ENCODE results near the gene HAPLN1. TPM values are rescaled to one million over a fixed set of nuclear protein-coding genes. Genes with fewer than 3 reads are reported as not detected.

The HAPLN1 gene
- total RNA-seq, 6 experiments from 2014 or later: 10.2 to 118 (median 112) TPM

DNA sequence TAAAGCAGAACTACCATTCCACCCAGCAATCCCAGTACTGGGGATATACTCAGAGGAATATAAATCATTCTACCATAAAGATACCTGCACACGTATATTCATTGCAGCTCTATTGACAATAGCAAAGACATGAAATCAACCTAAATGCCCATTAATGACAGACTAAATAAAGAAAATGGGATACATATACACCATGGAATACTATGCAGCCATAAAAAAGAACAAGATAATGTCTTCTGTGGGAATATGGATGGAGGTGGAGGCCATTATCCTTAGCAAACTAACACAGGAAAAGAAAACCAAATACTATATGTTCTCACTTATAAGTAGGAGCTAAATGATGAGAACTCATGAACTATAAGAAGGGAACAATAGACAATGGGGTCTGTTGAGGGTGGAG lies 12.5 kb downstream of the HAPLN1 start:
- TF ChIP-seq, protein P1, sequence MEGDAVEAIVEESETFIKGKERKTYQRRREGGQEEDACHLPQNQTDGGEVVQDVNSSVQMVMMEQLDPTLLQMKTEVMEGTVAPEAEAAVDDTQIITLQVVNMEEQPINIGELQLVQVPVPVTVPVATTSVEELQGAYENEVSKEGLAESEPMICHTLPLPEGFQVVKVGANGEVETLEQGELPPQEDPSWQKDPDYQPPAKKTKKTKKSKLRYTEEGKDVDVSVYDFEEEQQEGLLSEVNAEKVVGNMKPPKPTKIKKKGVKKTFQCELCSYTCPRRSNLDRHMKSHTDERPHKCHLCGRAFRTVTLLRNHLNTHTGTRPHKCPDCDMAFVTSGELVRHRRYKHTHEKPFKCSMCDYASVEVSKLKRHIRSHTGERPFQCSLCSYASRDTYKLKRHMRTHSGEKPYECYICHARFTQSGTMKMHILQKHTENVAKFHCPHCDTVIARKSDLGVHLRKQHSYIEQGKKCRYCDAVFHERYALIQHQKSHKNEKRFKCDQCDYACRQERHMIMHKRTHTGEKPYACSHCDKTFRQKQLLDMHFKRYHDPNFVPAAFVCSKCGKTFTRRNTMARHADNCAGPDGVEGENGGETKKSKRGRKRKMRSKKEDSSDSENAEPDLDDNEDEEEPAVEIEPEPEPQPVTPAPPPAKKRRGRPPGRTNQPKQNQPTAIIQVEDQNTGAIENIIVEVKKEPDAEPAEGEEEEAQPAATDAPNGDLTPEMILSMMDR (IDR thresholded peaks at IDR 0.05): no peak
- Mint-ChIP-seq H3K27me3 (ENCODE audit: insufficient read depth) (peaks cover 2% of the 10 kb centered on the region), H3K36me3 (ENCODE audit: low read depth) (peaks cover 15% of the 10 kb centered on the region; the same call in 1 of the 2 replicates), H3K4me1 (ENCODE audit: low read depth) (peaks cover 2% of the 10 kb centered on the region; the same call in 1 of the 2 replicates), H3K4me3 (no peak overlapping the region), H3K9me3 (peaks cover 18% of the 10 kb centered on the region), H3K27ac (no peak overlapping the region)
- DNase-seq: no peak

DNA sequence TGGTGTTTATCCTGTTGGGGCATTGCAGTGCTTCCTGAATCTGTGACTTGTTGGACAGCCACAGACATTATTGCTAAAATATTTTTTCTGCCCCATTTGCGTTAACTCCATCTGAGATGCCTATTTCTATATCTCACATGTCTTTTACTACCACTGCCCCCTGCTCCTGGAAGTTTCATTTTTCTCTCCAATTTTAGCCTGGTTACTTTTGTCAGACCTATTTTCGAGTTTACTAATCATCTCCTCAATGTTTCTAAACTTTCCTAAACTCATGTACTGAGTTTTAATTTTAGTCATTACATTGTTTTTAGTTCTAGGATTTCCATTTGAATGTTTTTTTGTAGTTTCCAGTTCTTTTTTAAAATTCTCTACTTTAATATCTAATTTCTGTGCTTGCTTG lies 17.6 kb downstream of the HAPLN1 start:
- Mint-ChIP-seq H3K4me3 (no peak overlapping the region), H3K36me3 (ENCODE audit: low read depth) (peaks cover 15% of the 10 kb centered on the region; the same call in 1 of the 2 replicates), H3K27ac (no peak overlapping the region; the same call in 1 of the 2 replicates), H3K27me3 (ENCODE audit: insufficient read depth) (peaks cover 1% of the 10 kb centered on the region), H3K9me3 (peaks cover 18% of the 10 kb centered on the region), H3K4me1 (ENCODE audit: low read depth) (peaks cover 11% of the 10 kb centered on the region; the same call in 1 of the 2 replicates)
- TF ChIP-seq, protein P1 (IDR thresholded peaks at IDR 0.05): no peak
- DNase-seq: no peak

DNA sequence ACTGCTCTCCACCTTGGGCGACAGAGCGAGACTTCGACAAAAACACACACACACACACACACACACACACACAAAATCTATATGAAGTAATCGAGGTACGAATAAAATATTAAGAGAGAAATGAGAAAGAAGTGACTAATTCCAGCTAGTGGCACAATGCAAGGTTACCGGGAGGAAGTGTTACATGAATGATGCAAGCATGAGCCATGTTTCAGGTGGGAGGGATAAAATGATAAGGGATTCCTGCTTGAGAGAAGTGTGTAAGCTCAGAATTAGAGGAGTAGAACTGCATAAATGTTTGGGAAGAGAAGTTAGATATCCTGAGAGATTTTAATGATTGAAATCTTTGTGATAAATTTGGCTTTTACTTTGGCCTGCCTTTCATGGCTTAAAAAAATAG lies 18.8 kb downstream of the HAPLN1 start:
- no peak overlapping the region for H3K4me3 Mint-ChIP-seq
- peaks cover 1% of the 10 kb centered on the region for H3K27me3 Mint-ChIP-seq (ENCODE audit: insufficient read depth)
- H3K27ac Mint-ChIP-seq: no peak overlapping the region
- peaks cover 18% of the 10 kb centered on the region for H3K9me3 Mint-ChIP-seq
- TF ChIP-seq, protein P1 (IDR thresholded peaks at IDR 0.05): no peak
- H3K4me1 Mint-ChIP-seq (ENCODE audit: low read depth): peaks cover 11% of the 10 kb centered on the region; the same call in 1 of the 2 replicates
- peaks cover 15% of the 10 kb centered on the region; the same call in 1 of the 2 replicates for H3K36me3 Mint-ChIP-seq (ENCODE audit: low read depth)
- no peak for DNase-seq

DNA sequence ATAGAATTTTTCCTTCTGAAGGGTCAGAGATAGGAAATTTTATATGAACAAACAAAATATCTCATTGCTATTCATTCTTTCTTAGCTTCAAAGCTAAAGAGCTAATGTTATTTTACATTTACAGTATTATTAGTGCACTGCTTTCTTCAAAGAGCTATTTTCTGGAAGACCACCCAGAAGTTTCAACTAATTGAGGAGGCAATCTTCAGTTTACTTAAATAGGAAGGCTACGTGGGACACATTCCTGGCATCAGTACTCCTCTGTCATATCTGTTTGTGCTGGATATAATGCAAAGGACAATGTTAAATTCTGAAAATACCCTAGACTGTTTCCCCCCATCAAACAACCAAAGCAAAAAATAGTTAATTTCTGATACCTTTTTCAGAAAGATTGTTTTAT lies 30.8 kb downstream of the HAPLN1 start:
- no peak overlapping the region for H3K27ac Mint-ChIP-seq
- H3K27me3 Mint-ChIP-seq (ENCODE audit: insufficient read depth): no peaks in the 10 kb centered on the region
- DNase-seq: no peak
- H3K4me3 Mint-ChIP-seq: no peak overlapping the region
- no peaks in the 10 kb centered on the region for H3K9me3 Mint-ChIP-seq
- TF ChIP-seq, protein P1 (IDR thresholded peaks at IDR 0.05): no peak
- H3K36me3 Mint-ChIP-seq (ENCODE audit: low read depth): no peaks in the 10 kb centered on the region
- H3K4me1 Mint-ChIP-seq (ENCODE audit: low read depth): peaks cover 26% of the 10 kb centered on the region; the same call in 1 of the 2 replicates

DNA sequence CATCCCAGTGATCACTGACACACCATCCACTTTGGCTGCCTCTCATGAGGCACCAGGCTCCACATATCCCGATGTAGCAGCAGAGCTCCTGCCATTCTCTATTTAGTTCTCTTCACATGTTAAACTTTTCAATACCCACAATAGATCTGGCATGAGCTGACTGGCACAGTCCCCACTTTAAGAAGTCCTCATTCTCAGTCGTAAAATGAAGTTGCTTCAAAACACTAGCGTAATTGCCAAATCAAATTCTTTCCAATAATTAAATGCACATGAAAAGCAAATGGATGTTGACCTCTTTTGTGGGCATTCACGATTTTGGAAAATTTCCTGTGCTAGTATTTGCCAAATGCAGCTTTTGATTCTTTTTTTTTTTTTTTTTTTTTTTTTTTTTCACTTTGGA lies 32.4 kb downstream of the HAPLN1 start:
- TF ChIP-seq, protein P1 (IDR thresholded peaks at IDR 0.05): no peak
- Mint-ChIP-seq H3K4me3 (no peak overlapping the region), H3K9me3 (no peaks in the 10 kb centered on the region), H3K36me3 (ENCODE audit: low read depth) (no peaks in the 10 kb centered on the region), H3K27me3 (ENCODE audit: insufficient read depth) (no peaks in the 10 kb centered on the region; the same call in 1 of the 2 replicates), H3K4me1 (ENCODE audit: low read depth) (peaks cover 20% of the 10 kb centered on the region; the same call in 1 of the 2 replicates), H3K27ac (no peak overlapping the region)
- DNase-seq: no peak

Measured in HFFc6 (cell line).